ENCODE measurements around the gene TBC1D4.
"Not testable (repeated sequence)": the region's sequence is repeated elsewhere in the genome, so short reads cannot be mapped to it uniquely, and the experiment has no call there.

DNA sequence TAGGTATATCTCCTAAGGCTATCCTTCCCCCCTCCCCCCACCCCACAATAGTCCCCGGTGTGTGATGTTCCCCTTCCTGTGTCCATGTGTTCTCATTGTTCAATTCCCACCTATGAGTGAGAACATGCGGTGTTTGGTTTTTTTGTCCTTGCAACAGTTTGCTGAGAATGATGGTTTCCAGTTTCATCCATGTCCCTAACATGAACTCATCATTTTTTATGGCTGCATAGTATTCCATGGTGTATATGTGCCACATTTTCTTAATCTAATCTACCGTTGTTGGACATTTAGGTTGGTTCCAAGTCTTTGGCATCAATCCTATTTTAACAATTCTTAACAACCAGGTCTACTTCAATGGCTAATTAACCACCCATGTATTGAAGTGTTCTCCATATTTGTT is 130.4 kb downstream of the TBC1D4 start:
- not testable (repeated sequence) for TF ChIP-seq HNRNPLL (IDR thresholded peaks at IDR 0.05; ENCODE audit: low read depth, low read length, poor library complexity, severe bottlenecking); ZNF174 (CRISPR knock-in tag; IDR thresholded peaks at IDR 0.05); PHTF2 (CRISPR knock-in tag; IDR thresholded peaks at IDR 0.05); XRCC5 (IDR thresholded peaks at IDR 0.05; ENCODE audit: low read depth, low read length); CEBPB (tag; IDR thresholded peaks at IDR 0.05); GTF2A2 (tag; IDR thresholded peaks at IDR 0.05); SMARCC2 (IDR thresholded peaks at IDR 0.05; ENCODE audit: low read depth)
- TF ChIP-seq, protein P1, sequence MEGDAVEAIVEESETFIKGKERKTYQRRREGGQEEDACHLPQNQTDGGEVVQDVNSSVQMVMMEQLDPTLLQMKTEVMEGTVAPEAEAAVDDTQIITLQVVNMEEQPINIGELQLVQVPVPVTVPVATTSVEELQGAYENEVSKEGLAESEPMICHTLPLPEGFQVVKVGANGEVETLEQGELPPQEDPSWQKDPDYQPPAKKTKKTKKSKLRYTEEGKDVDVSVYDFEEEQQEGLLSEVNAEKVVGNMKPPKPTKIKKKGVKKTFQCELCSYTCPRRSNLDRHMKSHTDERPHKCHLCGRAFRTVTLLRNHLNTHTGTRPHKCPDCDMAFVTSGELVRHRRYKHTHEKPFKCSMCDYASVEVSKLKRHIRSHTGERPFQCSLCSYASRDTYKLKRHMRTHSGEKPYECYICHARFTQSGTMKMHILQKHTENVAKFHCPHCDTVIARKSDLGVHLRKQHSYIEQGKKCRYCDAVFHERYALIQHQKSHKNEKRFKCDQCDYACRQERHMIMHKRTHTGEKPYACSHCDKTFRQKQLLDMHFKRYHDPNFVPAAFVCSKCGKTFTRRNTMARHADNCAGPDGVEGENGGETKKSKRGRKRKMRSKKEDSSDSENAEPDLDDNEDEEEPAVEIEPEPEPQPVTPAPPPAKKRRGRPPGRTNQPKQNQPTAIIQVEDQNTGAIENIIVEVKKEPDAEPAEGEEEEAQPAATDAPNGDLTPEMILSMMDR (IDR thresholded peaks at IDR 0.05 in 2 of 3, conservative IDR thresholded peaks at IDR 0.05 in 1 of 3; ENCODE audit: insufficient read depth in 2 of 3, low read depth in 1 of 3, low read length in 3 of 3) = not testable (repeated sequence)
- TF ChIP-seq, protein P2, sequence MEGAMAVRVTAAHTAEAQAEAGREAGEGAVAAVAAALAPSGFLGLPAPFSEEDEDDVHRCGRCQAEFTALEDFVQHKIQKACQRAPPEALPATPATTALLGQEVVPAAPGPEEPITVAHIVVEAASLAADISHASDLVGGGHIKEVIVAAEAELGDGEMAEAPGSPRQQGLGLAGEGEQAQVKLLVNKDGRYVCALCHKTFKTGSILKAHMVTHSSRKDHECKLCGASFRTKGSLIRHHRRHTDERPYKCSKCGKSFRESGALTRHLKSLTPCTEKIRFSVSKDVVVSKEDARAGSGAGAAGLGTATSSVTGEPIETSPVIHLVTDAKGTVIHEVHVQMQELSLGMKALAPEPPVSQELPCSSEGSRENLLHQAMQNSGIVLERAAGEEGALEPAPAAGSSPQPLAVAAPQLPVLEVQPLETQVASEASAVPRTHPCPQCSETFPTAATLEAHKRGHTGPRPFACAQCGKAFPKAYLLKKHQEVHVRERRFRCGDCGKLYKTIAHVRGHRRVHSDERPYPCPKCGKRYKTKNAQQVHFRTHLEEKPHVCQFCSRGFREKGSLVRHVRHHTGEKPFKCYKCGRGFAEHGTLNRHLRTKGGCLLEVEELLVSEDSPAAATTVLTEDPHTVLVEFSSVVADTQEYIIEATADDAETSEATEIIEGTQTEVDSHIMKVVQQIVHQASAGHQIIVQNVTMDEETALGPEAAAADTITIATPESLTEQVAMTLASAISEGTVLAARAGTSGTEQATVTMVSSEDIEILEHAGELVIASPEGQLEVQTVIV (CRISPR knock-in tag; IDR thresholded peaks at IDR 0.05; ENCODE audit: borderline replicate concordance) = not testable (repeated sequence)
- TF ChIP-seq, protein P3, sequence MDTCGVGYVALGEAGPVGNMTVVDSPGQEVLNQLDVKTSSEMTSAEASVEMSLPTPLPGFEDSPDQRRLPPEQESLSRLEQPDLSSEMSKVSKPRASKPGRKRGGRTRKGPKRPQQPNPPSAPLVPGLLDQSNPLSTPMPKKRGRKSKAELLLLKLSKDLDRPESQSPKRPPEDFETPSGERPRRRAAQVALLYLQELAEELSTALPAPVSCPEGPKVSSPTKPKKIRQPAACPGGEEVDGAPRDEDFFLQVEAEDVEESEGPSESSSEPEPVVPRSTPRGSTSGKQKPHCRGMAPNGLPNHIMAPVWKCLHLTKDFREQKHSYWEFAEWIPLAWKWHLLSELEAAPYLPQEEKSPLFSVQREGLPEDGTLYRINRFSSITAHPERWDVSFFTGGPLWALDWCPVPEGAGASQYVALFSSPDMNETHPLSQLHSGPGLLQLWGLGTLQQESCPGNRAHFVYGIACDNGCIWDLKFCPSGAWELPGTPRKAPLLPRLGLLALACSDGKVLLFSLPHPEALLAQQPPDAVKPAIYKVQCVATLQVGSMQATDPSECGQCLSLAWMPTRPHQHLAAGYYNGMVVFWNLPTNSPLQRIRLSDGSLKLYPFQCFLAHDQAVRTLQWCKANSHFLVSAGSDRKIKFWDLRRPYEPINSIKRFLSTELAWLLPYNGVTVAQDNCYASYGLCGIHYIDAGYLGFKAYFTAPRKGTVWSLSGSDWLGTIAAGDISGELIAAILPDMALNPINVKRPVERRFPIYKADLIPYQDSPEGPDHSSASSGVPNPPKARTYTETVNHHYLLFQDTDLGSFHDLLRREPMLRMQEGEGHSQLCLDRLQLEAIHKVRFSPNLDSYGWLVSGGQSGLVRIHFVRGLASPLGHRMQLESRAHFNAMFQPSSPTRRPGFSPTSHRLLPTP (IDR thresholded peaks at IDR 0.05; ENCODE audit: borderline replicate concordance, extremely low read depth, insufficient read length) = not testable (repeated sequence)
- TF ChIP-seq, protein P4, sequence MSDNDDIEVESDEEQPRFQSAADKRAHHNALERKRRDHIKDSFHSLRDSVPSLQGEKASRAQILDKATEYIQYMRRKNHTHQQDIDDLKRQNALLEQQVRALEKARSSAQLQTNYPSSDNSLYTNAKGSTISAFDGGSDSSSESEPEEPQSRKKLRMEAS (CRISPR knock-in tag; IDR thresholded peaks at IDR 0.05) = not testable (repeated sequence)

Data from K562 (cell line).